ENCODE measurements around the gene PDE6C.

DNA sequence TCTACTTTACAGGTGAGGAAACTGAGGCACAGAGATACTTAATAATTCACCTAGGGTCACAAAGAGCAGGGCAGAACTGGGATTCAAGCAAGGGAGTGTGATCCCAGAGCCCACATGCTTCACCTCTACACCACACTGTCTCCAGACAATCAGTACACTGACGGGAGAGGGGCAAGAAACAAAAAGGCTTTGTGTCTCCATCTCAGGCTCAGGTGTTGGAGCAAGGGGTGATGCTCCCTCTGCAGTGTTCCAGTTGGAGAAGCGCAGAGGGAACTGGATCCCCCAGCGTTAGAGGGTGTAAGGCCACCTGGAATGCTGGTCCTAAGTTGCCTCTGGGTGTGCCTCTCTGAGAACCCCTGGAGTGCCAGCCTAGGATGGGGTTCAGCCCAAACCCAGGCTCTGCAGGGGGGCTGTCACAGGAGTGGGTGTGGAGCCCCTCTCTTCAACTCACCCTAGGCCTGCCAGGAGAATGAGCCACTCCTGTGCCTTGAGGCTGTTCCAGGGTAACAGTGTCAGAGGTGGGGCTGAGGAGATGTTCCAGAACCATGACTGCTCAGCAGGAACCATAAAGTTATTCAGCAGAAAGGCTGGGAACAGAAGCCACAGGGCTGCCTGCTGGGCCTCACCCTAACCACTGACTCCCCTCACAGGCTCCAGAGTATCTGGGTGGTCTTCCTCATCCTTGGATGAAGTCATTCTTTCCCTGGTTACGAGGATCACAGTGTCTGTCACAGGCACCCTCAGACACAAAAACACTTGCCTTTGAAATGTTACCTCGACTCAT is 16.8 kb upstream of the PDE6C start:
- TF ChIP-seq FOXM1 (IDR thresholded peaks at IDR 0.05; ENCODE audit: low read depth) (no peak), POLR2AphosphoS5 (IDR thresholded peaks at IDR 0.05; ENCODE audit: low read depth, low read length) (no peak), EZH2phosphoT487 (IDR thresholded peaks at IDR 0.05; ENCODE audit: borderline replicate concordance, low read depth) (no peak), TAF1 (IDR thresholded peaks at IDR 0.05; ENCODE audit: borderline replicate concordance, low read depth, low read length) (no peak), FOSL2 (IDR thresholded peaks at IDR 0.05; ENCODE audit: borderline replicate concordance, low read depth) (no peak), RCOR1 (IDR thresholded peaks at IDR 0.05; ENCODE audit: low read length) (no peak), FOXJ3 (CRISPR knock-in tag; IDR thresholded peaks at IDR 0.05) (no peak), EP300 (IDR thresholded peaks at IDR 0.05; ENCODE audit: borderline replicate concordance in 1 of 2, low read depth in 1 of 2, low read length in 1 of 2) (no peak), ELF1 (IDR thresholded peaks at IDR 0.05) (no peak), RFX5 (IDR thresholded peaks at IDR 0.05; ENCODE audit: low read length) (no peak)
- TF ChIP-seq, protein P1, sequence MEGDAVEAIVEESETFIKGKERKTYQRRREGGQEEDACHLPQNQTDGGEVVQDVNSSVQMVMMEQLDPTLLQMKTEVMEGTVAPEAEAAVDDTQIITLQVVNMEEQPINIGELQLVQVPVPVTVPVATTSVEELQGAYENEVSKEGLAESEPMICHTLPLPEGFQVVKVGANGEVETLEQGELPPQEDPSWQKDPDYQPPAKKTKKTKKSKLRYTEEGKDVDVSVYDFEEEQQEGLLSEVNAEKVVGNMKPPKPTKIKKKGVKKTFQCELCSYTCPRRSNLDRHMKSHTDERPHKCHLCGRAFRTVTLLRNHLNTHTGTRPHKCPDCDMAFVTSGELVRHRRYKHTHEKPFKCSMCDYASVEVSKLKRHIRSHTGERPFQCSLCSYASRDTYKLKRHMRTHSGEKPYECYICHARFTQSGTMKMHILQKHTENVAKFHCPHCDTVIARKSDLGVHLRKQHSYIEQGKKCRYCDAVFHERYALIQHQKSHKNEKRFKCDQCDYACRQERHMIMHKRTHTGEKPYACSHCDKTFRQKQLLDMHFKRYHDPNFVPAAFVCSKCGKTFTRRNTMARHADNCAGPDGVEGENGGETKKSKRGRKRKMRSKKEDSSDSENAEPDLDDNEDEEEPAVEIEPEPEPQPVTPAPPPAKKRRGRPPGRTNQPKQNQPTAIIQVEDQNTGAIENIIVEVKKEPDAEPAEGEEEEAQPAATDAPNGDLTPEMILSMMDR (IDR thresholded peaks at IDR 0.05), result no peak
- TF ChIP-seq, protein P2, sequence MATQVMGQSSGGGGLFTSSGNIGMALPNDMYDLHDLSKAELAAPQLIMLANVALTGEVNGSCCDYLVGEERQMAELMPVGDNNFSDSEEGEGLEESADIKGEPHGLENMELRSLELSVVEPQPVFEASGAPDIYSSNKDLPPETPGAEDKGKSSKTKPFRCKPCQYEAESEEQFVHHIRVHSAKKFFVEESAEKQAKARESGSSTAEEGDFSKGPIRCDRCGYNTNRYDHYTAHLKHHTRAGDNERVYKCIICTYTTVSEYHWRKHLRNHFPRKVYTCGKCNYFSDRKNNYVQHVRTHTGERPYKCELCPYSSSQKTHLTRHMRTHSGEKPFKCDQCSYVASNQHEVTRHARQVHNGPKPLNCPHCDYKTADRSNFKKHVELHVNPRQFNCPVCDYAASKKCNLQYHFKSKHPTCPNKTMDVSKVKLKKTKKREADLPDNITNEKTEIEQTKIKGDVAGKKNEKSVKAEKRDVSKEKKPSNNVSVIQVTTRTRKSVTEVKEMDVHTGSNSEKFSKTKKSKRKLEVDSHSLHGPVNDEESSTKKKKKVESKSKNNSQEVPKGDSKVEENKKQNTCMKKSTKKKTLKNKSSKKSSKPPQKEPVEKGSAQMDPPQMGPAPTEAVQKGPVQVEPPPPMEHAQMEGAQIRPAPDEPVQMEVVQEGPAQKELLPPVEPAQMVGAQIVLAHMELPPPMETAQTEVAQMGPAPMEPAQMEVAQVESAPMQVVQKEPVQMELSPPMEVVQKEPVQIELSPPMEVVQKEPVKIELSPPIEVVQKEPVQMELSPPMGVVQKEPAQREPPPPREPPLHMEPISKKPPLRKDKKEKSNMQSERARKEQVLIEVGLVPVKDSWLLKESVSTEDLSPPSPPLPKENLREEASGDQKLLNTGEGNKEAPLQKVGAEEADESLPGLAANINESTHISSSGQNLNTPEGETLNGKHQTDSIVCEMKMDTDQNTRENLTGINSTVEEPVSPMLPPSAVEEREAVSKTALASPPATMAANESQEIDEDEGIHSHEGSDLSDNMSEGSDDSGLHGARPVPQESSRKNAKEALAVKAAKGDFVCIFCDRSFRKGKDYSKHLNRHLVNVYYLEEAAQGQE (IDR thresholded peaks at IDR 0.05; ENCODE audit: low read depth, low read length), result no peak

Data from SK-N-SH (cell line).